ENCODE data around the gene GPR42.

Gene GPR42

DNA sequence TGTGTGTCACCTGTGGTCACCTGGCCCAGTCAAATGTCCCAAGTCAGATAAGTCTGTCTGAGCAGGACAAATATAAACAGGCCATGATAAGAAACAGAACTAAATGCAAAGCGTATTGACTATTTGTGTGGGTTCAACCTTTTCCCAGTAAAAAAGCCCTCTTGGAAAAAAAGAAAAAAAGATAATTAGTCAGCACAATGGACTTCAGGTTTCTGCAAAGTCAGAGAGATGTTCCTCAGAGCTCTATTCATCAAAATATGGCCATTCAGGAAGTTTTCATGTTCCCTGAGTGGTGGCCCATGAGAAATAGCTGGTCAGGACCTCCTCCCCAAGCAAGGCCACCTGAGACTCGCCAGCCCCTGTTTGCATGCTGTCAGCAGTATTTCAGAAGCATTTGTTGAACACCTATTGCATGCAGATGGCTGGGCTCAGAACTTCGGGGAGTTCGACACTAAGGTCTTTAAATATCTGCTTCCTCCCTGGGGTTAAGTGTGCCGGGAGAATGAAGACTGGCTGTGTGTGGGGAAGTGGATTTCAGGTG is 9.9 kb upstream of the GPR42 start:
- ChIA-PET POLR2A (no interaction called here), CTCF (interaction anchor here (0.9 to 3.2 kb wide), 4 partner anchors 8 to 134 kb away, joined by 3 to 23 read pairs (median 6); no protein-coding TSS in a partner anchor)
- TF ChIP-seq, protein P1, sequence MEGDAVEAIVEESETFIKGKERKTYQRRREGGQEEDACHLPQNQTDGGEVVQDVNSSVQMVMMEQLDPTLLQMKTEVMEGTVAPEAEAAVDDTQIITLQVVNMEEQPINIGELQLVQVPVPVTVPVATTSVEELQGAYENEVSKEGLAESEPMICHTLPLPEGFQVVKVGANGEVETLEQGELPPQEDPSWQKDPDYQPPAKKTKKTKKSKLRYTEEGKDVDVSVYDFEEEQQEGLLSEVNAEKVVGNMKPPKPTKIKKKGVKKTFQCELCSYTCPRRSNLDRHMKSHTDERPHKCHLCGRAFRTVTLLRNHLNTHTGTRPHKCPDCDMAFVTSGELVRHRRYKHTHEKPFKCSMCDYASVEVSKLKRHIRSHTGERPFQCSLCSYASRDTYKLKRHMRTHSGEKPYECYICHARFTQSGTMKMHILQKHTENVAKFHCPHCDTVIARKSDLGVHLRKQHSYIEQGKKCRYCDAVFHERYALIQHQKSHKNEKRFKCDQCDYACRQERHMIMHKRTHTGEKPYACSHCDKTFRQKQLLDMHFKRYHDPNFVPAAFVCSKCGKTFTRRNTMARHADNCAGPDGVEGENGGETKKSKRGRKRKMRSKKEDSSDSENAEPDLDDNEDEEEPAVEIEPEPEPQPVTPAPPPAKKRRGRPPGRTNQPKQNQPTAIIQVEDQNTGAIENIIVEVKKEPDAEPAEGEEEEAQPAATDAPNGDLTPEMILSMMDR (IDR thresholded peaks at IDR 0.05; ENCODE audit: control extremely low read depth, extremely low read depth, low read depth, missing control alignments), result no peak
- DNase-seq (ENCODE audit: extremely low spot score), result no peak

DNA sequence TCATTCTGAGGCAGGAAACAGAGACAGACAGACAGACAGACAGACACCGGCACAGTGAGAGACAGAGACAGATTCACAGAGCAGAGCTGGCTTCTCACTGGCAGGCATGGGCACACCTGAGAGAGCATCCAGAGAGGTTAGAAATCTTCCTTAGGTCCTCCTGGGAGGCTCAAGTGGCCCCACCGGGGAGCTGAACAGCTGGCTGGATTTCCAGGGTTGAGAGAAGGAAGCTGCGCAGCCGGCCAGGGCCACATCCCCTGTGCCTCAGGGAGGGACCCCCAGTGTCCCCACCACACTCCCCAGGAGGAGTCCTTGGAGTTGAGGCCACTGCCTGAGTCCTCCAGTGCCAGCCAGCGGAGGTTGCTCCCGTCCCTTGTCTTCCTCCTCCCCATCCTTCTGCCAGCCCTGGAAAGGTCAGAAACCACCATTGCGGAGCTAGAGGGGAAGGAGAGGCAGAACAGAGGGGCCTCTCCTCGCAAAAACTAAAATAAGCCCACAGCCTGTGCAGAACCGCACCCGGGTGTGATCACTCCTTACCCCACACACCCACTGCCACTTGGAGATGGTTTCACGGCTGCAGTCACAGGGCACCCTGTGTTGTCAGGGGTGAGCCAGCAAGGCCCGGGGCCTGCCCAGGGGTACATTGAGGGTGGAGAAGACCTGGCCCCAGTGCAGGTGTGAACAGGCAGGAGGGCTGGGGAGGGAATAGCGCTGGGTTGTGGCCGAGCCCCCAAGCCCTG is 8.4 kb upstream of the GPR42 start:
- POLR2A ChIA-PET, result interaction anchor here (0.6 to 1.0 kb wide), 2 partner anchors 12 to 88 kb away, joined by 3 to 10 read pairs; no protein-coding TSS in a partner anchor
- TF ChIP-seq, protein P1 (IDR thresholded peaks at IDR 0.05; ENCODE audit: control extremely low read depth, extremely low read depth, low read depth, missing control alignments), result no peak
- no peak for DNase-seq (ENCODE audit: extremely low spot score)
- CTCF ChIA-PET, result interaction anchor here (0.6 to 3.2 kb wide), 8 partner anchors 10 to 135 kb away, joined by 3 to 23 read pairs (median 4); no protein-coding TSS in a partner anchor

DNA sequence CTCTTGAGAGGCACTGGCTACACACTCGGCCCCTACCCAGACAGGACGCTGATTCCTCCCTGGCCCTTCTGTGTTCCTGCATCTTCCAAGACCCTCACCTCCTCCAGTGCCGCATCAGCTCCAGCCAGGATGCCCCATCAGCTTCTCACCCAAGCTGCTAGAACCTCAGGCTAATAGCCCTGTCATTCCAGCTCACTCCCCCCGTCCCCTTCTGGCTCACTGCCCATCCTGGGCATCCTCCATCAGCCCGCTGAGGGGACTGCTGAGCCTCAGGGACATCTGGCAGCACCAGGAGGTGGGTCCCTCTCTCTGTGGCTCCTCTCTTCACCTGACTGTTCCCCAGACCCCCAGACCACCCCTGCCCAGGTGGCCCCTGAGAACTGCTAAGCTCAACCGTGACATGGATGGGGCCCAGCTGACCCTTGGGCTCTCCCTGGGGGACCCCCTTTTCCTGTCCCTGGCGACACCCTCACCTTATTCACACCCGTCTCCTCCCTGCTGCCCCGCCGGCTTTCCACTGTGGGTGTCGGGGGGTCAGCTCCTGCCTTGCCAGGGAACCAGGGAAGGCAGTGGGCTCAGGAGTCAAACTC is 7.8 kb upstream of the GPR42 start:
- DNase-seq (ENCODE audit: extremely low spot score), result no peak
- ChIA-PET CTCF (interaction anchor here (1.2 to 3.2 kb wide), 4 partner anchors 10 to 106 kb away, joined by 3 to 23 read pairs (median 8); no protein-coding TSS in a partner anchor), POLR2A (interaction anchor here (0.6 to 1.0 kb wide), 2 partner anchors 12 to 88 kb away, joined by 3 to 10 read pairs; no protein-coding TSS in a partner anchor)
- TF ChIP-seq, protein P1 (IDR thresholded peaks at IDR 0.05; ENCODE audit: control extremely low read depth, extremely low read depth, low read depth, missing control alignments), result no peak

DNA sequence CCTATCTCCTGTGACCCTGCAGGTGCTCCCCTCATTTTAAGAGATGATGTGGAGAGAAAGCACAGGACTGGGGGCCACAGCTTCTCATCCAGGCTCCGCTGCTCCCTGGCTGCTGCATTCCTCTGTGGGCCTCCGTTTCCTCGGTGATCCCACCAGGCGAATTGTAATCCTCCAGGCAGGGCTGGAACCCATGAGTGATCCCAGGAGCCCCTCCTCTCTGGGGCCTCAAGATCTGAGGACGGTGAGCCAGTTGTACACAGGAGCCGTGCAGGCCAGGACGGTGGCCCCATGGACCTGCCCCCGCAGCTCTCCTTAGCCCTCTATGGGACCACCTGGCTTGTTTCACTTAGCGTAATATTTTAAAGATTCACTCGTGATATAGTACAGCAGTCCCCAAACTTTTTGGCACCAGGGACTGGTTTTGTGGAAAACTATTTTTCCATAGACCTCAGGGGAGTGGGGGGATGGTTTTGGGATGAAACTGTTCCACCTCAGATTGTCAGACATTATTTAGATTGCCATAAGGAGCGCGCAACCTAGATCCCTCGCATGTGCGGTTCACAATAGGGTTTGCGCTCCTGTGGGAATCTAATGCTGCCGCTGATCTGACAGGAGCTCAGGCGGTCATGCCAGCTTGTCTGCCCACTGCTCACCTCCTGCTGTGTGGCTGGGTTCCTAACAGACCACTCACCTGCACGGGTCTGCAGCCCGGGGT is 7.0 kb upstream of the GPR42 start:
- no peak for DNase-seq (ENCODE audit: extremely low spot score)
- TF ChIP-seq, protein P1 (IDR thresholded peaks at IDR 0.05; ENCODE audit: control extremely low read depth, extremely low read depth, low read depth, missing control alignments), result no peak
- POLR2A ChIA-PET, result interaction anchor here (1.0 kb wide), 1 partner anchor 13 kb away, joined by 3 read pairs; no protein-coding TSS in a partner anchor
- CTCF ChIA-PET, result interaction anchor here (1.2 to 3.8 kb wide), 5 partner anchors 11 to 105 kb away, joined by 3 to 23 read pairs (median 13); no protein-coding TSS in a partner anchor

DNA sequence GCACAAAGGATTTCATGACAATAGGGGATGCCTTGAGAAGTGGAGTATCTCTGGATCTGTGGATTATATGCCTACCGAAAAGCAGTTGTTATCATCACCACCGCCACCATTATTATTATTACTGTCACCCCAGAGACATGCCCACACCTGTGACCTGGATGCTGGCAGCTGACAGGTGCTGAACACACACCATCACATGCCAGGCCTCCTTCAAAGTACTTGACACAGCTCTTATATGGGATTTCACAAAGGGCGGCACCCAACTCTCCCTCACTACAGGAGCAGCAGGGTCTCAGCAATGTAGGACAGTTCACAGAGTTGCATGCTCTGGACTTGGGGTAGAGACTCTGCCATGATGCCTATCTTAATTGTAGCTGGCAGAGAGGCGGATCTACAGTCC is 5.6 kb upstream of the GPR42 start:
- DNase-seq (ENCODE audit: extremely low spot score), result no peak
- CTCF ChIA-PET, result interaction anchor here (0.6 to 3.8 kb wide), 4 partner anchors 12 to 130 kb away, joined by 3 to 23 read pairs (median 6); no protein-coding TSS in a partner anchor
- POLR2A ChIA-PET, result no interaction called here
- TF ChIP-seq, protein P1 (IDR thresholded peaks at IDR 0.05; ENCODE audit: control extremely low read depth, extremely low read depth, low read depth, missing control alignments), result no peak

DNA sequence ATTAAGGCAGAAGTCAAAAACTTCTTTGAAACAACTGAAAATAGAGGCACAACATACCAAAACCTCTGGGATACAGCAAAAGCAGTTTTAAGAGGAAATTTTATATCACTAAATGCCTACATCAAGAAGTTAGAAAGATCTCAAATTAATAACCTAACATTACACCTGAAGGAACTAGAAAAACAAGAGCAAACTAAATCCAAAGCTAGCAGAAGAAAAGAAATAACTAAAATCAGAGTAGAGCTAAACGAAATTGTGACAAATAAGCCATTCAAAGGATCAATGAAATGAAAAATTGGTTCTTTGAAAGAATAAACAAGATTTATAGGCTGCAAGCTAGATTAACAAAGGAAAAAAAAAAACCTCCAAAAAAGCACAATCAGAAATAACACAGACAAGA is 2.5 kb upstream of the GPR42 start:
- POLR2A ChIA-PET, result interaction anchor here (0.8 kb wide), 1 partner anchor 11 kb away, joined by 4 read pairs; no protein-coding TSS in a partner anchor
- TF ChIP-seq, protein P1 (IDR thresholded peaks at IDR 0.05; ENCODE audit: control extremely low read depth, extremely low read depth, low read depth, missing control alignments), result no peak
- DNase-seq (ENCODE audit: extremely low spot score), result no peak
- CTCF ChIA-PET, result no interaction called here
